ENCODE results near the gene IGF1.

GRCh38 chr12:102415515-102415914 is 64.8 kb downstream of the IGF1 start:
- TF ChIP-seq EP300 (IDR thresholded peaks at IDR 0.05) (no peak), CTCF (IDR thresholded peaks at IDR 0.05) (no peak)

All from tibial nerve (tissue), 4 donors.